GM12891 (cell line): ENCODE measurements around the gene U2AF1L4.

Source experiments
- PAX5 ChIP-seq: IDR thresholded peaks from 2 replicates; pipeline ENCODE4 v1.6.1; 2011; ENCODE audit warnings: low read length, moderate library complexity, mild to moderate bottlenecking; ENCODE audit not compliant: insufficient read depth, severe bottlenecking
- POLR2A ChIP-seq: IDR thresholded peaks from 2 replicates; pipeline ENCODE4 v1.6.1; 2011; ENCODE audit warnings: low read depth, low read length, control low read depth
- POLR2AphosphoS5 ChIP-seq: IDR thresholded peaks from 2 replicates; pipeline ENCODE4 v1.6.1; 2011; ENCODE audit warnings: low read depth, low read length, control low read depth
- POU2F2 ChIP-seq: IDR thresholded peaks from 2 replicates; pipeline ENCODE4 v1.6.1; 2011; ENCODE audit warnings: low read depth, mild to moderate bottlenecking, control low read depth, low read length, moderate library complexity
- TAF1 ChIP-seq: IDR thresholded peaks from 2 replicates; pipeline ENCODE4 v1.6.1; 2011; ENCODE audit warnings: low read depth, low read length, control low read depth

GRCh38 chr19:35774274-35775045 lies 29.2 kb upstream of the U2AF1L4 start:
- TF ChIP-seq POLR2AphosphoS5 (no peak), POLR2A (no peak), TAF1 (no peak), POU2F2 (no peak), PAX5 (no peak)
